ENCODE measurements around the gene PPHLN1.

PPHLN1 gene

DNA sequence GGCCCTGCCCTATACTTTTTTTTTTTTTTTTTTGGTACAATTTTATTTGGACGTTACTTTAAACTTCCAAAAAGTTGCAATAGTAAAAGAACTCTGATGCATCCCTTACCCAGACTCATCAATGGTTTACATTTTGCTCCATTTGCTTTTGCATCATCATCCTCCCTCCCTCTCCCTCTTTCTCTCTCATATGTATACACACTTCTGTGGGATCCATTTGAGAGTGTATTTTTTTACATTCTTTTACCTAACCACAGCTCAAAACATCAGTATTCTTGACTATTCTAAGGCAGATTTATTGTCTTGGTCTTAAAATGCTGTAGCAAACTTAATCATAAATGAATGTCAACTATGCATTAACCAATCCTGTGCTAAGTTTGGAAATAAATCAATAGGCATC is 152.0 kb downstream of the PPHLN1 start:
- no peak for ATAC-seq
- TF ChIP-seq TOX (CRISPR knock-in tag; IDR thresholded peaks at IDR 0.05; ENCODE audit: borderline replicate concordance) (no peak), CSDC2 (CRISPR knock-in tag; IDR thresholded peaks at IDR 0.05) (no peak), ARNTL (CRISPR knock-in tag; IDR thresholded peaks at IDR 0.05; ENCODE audit: borderline replicate concordance, low read depth) (no peak), ZFP3 (CRISPR knock-in tag; IDR thresholded peaks at IDR 0.05) (no peak), ISL1 (CRISPR knock-in tag; IDR thresholded peaks at IDR 0.05) (no peak), ZNF565 (CRISPR knock-in tag; conservative IDR thresholded peaks at IDR 0.05; ENCODE audit: low read depth) (no peak), ESRRG (CRISPR knock-in tag; IDR thresholded peaks at IDR 0.05) (no peak), GLIS3 (CRISPR knock-in tag; IDR thresholded peaks at IDR 0.05) (no peak), SNAI2 (CRISPR knock-in tag; IDR thresholded peaks at IDR 0.05) (no peak), ZNF8 (CRISPR knock-in tag; IDR thresholded peaks at IDR 0.05) (no peak), ZNF70 (CRISPR knock-in tag; IDR thresholded peaks at IDR 0.05) (no peak), OSR1 (CRISPR knock-in tag; IDR thresholded peaks at IDR 0.05) (no peak), TCF4 (CRISPR knock-in tag; IDR thresholded peaks at IDR 0.05; ENCODE audit: borderline replicate concordance) (no peak), ZFP30 (CRISPR knock-in tag; IDR thresholded peaks at IDR 0.05) (no peak), PPARA (CRISPR knock-in tag; IDR thresholded peaks at IDR 0.05; ENCODE audit: borderline replicate concordance) (no peak)
- TF ChIP-seq, protein P1, sequence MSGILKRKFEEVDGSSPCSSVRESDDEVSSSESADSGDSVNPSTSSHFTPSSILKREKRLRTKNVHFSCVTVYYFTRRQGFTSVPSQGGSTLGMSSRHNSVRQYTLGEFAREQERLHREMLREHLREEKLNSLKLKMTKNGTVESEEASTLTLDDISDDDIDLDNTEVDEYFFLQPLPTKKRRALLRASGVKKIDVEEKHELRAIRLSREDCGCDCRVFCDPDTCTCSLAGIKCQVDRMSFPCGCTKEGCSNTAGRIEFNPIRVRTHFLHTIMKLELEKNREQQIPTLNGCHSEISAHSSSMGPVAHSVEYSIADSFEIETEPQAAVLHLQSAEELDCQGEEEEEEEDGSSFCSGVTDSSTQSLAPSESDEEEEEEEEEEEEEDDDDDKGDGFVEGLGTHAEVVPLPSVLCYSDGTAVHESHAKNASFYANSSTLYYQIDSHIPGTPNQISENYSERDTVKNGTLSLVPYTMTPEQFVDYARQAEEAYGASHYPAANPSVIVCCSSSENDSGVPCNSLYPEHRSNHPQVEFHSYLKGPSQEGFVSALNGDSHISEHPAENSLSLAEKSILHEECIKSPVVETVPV (CRISPR knock-in tag; IDR thresholded peaks at IDR 0.05) = no peak
- TF ChIP-seq, protein P2, sequence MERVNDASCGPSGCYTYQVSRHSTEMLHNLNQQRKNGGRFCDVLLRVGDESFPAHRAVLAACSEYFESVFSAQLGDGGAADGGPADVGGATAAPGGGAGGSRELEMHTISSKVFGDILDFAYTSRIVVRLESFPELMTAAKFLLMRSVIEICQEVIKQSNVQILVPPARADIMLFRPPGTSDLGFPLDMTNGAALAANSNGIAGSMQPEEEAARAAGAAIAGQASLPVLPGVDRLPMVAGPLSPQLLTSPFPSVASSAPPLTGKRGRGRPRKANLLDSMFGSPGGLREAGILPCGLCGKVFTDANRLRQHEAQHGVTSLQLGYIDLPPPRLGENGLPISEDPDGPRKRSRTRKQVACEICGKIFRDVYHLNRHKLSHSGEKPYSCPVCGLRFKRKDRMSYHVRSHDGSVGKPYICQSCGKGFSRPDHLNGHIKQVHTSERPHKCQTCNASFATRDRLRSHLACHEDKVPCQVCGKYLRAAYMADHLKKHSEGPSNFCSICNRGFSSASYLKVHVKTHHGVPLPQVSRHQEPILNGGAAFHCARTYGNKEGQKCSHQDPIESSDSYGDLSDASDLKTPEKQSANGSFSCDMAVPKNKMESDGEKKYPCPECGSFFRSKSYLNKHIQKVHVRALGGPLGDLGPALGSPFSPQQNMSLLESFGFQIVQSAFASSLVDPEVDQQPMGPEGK (CRISPR knock-in tag; IDR thresholded peaks at IDR 0.05; ENCODE audit: borderline replicate concordance) = no peak
- TF ChIP-seq, protein P3, sequence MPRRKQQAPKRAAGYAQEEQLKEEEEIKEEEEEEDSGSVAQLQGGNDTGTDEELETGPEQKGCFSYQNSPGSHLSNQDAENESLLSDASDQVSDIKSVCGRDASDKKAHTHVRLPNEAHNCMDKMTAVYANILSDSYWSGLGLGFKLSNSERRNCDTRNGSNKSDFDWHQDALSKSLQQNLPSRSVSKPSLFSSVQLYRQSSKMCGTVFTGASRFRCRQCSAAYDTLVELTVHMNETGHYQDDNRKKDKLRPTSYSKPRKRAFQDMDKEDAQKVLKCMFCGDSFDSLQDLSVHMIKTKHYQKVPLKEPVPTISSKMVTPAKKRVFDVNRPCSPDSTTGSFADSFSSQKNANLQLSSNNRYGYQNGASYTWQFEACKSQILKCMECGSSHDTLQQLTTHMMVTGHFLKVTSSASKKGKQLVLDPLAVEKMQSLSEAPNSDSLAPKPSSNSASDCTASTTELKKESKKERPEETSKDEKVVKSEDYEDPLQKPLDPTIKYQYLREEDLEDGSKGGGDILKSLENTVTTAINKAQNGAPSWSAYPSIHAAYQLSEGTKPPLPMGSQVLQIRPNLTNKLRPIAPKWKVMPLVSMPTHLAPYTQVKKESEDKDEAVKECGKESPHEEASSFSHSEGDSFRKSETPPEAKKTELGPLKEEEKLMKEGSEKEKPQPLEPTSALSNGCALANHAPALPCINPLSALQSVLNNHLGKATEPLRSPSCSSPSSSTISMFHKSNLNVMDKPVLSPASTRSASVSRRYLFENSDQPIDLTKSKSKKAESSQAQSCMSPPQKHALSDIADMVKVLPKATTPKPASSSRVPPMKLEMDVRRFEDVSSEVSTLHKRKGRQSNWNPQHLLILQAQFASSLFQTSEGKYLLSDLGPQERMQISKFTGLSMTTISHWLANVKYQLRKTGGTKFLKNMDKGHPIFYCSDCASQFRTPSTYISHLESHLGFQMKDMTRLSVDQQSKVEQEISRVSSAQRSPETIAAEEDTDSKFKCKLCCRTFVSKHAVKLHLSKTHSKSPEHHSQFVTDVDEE (CRISPR knock-in tag; IDR thresholded peaks at IDR 0.05) = no peak
- TF ChIP-seq, protein P4, sequence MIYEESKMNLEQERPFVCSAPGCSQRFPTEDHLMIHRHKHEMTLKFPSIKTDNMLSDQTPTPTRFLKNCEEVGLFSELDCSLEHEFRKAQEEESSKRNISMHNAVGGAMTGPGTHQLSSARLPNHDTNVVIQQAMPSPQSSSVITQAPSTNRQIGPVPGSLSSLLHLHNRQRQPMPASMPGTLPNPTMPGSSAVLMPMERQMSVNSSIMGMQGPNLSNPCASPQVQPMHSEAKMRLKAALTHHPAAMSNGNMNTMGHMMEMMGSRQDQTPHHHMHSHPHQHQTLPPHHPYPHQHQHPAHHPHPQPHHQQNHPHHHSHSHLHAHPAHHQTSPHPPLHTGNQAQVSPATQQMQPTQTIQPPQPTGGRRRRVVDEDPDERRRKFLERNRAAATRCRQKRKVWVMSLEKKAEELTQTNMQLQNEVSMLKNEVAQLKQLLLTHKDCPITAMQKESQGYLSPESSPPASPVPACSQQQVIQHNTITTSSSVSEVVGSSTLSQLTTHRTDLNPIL (CRISPR knock-in tag; IDR thresholded peaks at IDR 0.05; ENCODE audit: low read depth) = no peak

DNA sequence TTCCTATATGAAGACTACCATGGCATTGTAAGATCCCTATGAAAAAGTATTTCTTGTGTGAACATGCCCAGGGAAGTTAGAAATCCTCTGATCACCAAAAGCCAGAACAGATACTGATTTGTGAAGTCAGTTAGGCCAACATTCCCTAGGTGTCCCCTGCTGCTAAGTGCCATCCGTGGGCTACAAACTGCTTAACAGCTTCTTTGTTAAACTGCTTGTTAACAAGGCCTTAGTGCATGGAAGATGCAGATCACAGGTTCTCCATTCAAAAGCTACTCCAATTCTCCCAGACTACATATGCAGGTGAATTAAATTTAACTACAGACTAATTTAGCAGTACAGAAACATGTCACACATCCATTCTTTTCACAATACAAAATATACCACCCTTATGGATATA is 155.4 kb downstream of the PPHLN1 start:
- TF ChIP-seq ZNF8 (CRISPR knock-in tag; IDR thresholded peaks at IDR 0.05) (no peak), ZC3H10 (CRISPR knock-in tag; IDR thresholded peaks at IDR 0.05) (no peak), RARB (CRISPR knock-in tag; IDR thresholded peaks at IDR 0.05) (no peak), TOX (CRISPR knock-in tag; IDR thresholded peaks at IDR 0.05; ENCODE audit: borderline replicate concordance) (no peak), SNAI2 (CRISPR knock-in tag; IDR thresholded peaks at IDR 0.05) (no peak), TCF4 (CRISPR knock-in tag; IDR thresholded peaks at IDR 0.05; ENCODE audit: borderline replicate concordance) (no peak), PPARA (CRISPR knock-in tag; IDR thresholded peaks at IDR 0.05; ENCODE audit: borderline replicate concordance) (no peak)
- TF ChIP-seq, protein P4 (CRISPR knock-in tag; IDR thresholded peaks at IDR 0.05; ENCODE audit: low read depth) = no peak
- TF ChIP-seq, protein P5, sequence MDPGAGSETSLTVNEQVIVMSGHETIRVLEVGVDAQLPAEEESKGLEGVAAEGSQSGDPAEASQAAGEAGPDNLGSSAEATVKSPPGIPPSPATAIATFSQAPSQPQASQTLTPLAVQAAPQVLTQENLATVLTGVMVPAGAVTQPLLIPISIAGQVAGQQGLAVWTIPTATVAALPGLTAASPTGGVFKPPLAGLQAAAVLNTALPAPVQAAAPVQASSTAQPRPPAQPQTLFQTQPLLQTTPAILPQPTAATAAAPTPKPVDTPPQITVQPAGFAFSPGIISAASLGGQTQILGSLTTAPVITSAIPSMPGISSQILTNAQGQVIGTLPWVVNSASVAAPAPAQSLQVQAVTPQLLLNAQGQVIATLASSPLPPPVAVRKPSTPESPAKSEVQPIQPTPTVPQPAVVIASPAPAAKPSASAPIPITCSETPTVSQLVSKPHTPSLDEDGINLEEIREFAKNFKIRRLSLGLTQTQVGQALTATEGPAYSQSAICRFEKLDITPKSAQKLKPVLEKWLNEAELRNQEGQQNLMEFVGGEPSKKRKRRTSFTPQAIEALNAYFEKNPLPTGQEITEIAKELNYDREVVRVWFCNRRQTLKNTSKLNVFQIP (CRISPR knock-in tag; IDR thresholded peaks at IDR 0.05; ENCODE audit: borderline replicate concordance, low read depth) = no peak
- TF ChIP-seq, protein P2 (CRISPR knock-in tag; IDR thresholded peaks at IDR 0.05; ENCODE audit: borderline replicate concordance) = no peak
- ATAC-seq = no peak

Data from SK-N-SH treated with all-trans-retinoic acid at 6 μM for 48 hours (cell line).